GM19438 (cell line): ENCODE data around the gene PID1.

Experiments used
- ATAC-seq: cut with Tn5 transposase; IDR thresholded peaks from one replicate; pipeline ENCODE4 v1.9.1; 2021; ENCODE audit warnings: low read depth; ENCODE audit not compliant: unreplicated experiment

The PID1 gene

GRCh38 chr2:229037621-229038020 is 233.5 kb downstream of the PID1 start:
- no peak for ATAC-seq

GRCh38 chr2:229033816-229034215 is 237.3 kb downstream of the PID1 start:
- no peak for ATAC-seq

GRCh38 chr2:229032608-229033234 is 238.4 kb downstream of the PID1 start:
- ATAC-seq: no peak

DNA sequence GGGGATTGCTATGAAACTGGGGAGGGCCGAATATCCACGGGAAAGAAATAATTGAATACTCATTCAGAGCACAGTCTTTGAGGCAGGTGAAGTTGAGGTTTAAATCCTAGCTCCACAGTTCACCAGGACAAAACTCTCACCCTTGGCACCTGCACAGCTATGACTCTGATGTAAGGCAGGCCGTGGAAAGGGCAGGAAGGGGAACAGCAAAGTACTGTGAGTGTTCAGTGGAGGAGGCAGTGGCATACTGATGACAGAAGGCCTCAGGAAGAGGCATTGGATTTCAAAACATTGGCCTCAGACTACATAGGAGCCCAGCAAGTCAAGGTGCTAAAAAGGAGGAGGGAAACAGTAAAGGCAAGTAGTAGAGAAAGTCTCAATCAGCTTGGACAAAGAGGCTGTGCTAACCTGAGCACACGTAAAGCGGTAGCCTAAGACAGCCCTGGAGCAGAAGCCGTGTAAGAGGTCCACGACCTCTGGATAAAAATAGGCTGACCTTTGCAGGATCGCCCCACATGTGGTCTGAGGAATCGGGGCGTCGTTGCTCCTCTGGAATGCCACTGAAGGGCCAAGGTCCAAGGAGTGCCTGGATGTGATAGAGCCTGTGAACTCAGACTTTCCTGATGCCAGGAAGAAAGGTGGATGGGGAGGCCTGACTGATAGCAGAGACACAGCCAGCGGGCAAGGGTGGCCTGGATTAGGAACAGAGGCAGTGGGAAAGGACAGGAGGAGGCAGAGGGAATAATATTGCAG is 243.6 kb downstream of the PID1 start:
- ATAC-seq: no peak

DNA sequence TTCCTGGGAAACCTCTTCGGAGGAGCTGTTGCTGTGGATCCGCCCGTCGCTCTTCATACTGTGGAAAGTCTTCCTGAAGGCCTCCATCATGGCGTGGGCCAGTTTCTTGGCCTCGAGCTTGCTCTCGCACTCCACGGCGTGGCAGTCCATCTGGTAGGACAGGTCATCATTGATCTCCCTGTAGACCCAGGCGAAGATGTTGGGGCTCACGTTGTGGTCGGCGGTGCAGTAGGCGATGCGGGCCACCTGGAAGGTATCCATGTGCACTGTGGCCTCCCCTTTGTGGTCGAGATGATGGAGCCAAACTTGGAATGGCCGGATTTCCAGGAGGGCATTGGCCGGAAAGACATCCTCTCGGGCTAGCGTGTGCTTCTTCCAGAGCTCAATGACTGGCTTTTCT is 245.4 kb downstream of the PID1 start:
- no peak for ATAC-seq

GRCh38 chr2:229022652-229023051 is 248.4 kb downstream of the PID1 start:
- no peak for ATAC-seq

- no peak for ATAC-seq
Observed at GRCh38 chr2:229022071-229022470, 249.0 kb downstream of the PID1 start.

DNA sequence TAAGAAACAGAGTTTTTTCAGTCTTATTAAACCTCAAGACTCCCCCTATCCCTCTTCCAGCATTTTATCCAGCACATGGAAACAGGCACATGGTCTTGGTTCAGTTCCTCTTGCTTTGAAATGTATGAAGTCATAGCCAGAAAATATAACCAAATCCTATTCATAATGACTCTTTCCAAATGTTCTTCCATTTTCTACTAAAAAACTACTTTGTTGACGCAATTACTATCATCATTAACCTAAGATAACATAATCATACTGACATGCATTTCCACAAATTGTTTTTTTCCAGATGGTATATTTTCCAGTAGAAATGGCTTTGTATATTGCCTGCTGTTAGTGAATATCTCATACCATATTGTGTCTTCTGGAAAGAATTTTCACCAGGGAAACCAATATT is 261.3 kb downstream of the PID1 start:
- no peak for ATAC-seq

GRCh38 chr2:229003256-229003655 is 267.8 kb downstream of the PID1 start:
- no peak for ATAC-seq

DNA sequence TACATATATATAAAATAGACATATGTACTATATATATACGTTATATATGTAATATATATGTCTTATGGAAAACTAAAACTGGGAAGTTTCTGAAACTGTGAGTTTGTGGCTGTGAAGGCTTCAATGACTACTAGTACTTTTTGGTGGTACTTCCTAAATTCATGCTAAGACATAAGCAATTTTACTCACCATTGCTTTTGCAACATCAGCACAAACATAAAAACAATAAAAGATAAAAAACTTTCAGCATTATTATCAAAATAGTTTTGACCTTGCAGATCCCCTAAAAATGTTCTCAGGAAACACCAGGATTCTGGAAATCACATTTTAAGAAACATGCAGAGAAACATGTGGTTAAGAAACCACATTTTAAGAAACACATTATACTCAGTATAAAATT is 269.9 kb downstream of the PID1 start:
- no peak for ATAC-seq

DNA sequence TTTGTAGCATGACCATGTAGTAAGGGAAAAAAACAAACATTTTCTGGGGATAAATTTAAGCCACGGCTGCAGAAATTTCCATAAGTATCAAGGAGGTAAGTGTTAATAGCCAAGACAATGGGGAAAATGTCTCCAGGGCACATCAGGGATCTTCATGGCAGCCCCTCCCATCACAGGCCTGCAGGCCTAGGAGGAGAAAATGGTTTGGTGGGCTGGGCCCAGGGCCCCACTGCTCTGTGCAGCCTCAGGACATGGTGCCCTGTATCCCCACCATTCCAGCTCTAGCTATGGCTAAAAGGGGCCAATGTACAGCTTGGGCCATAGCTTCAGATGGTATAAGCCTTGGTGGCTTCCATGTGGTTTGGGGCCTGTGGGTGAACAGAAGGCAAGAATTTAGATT is 271.8 kb downstream of the PID1 start:
- no peak for ATAC-seq

DNA sequence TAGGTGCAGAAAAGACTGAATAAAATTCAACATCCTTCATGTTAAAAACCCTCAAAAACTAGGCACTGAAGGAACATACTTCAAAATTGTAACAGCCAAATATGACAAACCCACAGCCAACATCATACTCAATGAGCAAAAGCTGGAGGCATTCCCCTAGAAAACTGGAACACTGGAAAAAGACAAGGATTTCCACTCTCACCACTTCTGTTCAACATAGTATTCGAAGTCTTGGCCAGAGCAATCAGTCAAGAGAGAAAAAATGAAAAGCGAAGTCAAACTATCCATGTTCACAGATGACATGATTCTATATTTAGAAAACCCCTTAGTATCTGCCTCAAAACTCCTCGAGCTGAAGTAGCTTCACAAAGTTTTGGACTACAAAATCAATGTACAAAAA is 282.3 kb downstream of the PID1 start:
- no peak for ATAC-seq

DNA sequence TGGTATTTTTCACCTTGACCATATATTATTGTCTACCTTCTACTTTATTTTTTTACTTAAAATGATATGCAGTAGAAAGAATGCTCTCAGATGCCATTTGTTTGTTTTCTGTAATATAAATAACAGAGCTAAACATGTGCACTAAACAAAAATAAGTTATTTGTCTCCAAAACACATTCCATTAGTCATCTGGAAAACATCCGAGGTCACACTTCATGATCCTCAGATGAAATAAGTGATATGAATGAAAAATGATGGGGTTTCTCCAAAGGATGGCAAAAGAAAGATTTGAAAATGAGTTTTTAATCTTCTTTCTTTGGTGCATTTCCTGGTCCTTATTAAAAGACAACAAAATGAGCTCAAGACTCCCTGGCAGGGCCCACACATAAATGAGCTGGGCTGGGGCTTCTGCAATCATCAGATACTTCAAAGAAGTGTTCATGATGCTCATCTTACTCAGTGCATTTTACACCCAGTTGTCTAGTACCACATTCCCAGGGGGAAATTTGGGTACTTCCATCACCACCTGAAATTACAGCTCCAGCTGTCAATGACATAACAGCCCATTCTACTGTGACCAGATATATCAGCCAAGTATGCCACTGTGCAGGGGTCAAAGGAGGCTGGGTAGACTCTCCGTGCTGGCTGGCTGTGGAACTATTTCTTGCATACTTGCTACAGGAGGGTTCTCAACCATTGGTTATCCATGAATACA is 283.5 kb downstream of the PID1 start:
- ATAC-seq: no peak

- ATAC-seq: no peak
Observed at GRCh38 chr2:228986961-228987360, 284.1 kb downstream of the PID1 start.

- ATAC-seq: no peak
Observed at GRCh38 chr2:228983700-228984099, 287.4 kb downstream of the PID1 start.

GRCh38 chr2:228974169-228974568 is 296.9 kb downstream of the PID1 start:
- ATAC-seq: no peak
